Suprapubic skin (tissue), 4 donors: ENCODE measurements around the gene ZNF384. TPM values are rescaled to one million over a fixed set of nuclear protein-coding genes. Genes with fewer than 3 reads are reported as not detected.

ENCODE experiments used
- DNase-seq, 2 donors: peaks; one replicate each; pipeline ENCODE4 v3.0.0-alpha.2; 2019; ENCODE audit warnings: low spot score in 2 of 2
- H3K27ac ChIP-seq: fragments of 200-600 bp; sonication (generic); one replicate; pipeline ENCODE4 v1.5.1; 2019
- H3K27me3 ChIP-seq: fragments of 200-600 bp; sonication (generic); one replicate; pipeline ENCODE4 v1.5.1; 2019
- H3K36me3 ChIP-seq: fragments of 200-600 bp; sonication (generic); one replicate; pipeline ENCODE4 v1.5.1; 2019
- H3K4me1 ChIP-seq: fragments of 200-600 bp; sonication (generic); one replicate; pipeline ENCODE4 v1.5.1; 2019
- H3K4me3 ChIP-seq: fragments of 200-600 bp; sonication (generic); one replicate; pipeline ENCODE4 v1.5.1; 2019; ENCODE audit warnings: mild to moderate bottlenecking
- H3K9me3 ChIP-seq: fragments of 200-600 bp; sonication (generic); one replicate; pipeline ENCODE4 v1.5.1; 2019
- CTCF ChIP-seq, 2 donors: fragments of 200-600 bp in 1 of 2; fragments of 450-650 bp in 1 of 2; sonication (generic) in 1 of 2; IDR thresholded peaks; one replicate each; pipeline ENCODE4 v1.5.1; 2016 to 2019; ENCODE audit warnings: antibody characterized with exemption in 2 of 2, mild to moderate bottlenecking in 1 of 2, moderate library complexity in 1 of 2
- EP300 ChIP-seq: sonication (generic); formaldehyde crosslinking; IDR thresholded peaks from one replicate; pipeline ENCODE4 v1.6.1; 2017; ENCODE audit warnings: antibody characterized with exemption
- POLR2A ChIP-seq, 2 donors: fragments of 450-650 bp; IDR thresholded peaks; one replicate each; pipeline ENCODE4 v1.6.1; 2017; ENCODE audit warnings: antibody characterized with exemption in 2 of 2, mild to moderate bottlenecking in 2 of 2, moderate library complexity in 2 of 2
- POLR2AphosphoS5 ChIP-seq, 3 donors: sonication (generic); formaldehyde crosslinking; IDR thresholded peaks; one replicate each; pipeline ENCODE4 v1.6.1; 2017; ENCODE audit warnings: antibody characterized with exemption in 3 of 3
- WGBS: methylation state at CpG from one replicate; pipeline ENCODE4 v1.1.5; 2018; 5-methylcytosine and 5-hydroxymethylcytosine counted together
- total RNA-seq, 4 donors: library from RNA; depleted of rRNA; stranded (reverse); fragments of >200 nt; gene quantifications; one replicate each; pipeline ENCODE4 v1.1.0, GENCODE V29; 2016

The ZNF384 gene
- total RNA-seq, 4 donors from 2014 or later = 34.5 to 72.0 (median 42.2) TPM

GRCh38 chr12:6632026-6632983 lies 56.9 kb downstream of the ZNF384 start:
- Histone ChIP-seq H3K4me1 (peaks cover 47% of the 10 kb centered on the region), H3K27me3 (no peaks in the 10 kb centered on the region), H3K36me3 (no peaks in the 10 kb centered on the region), H3K27ac (peak overlapping the region; percentile 4), H3K9me3 (no peaks in the 10 kb centered on the region), H3K4me3 (no peak overlapping the region)
- DNase-seq = no peak
- no peak for TF ChIP-seq EP300
- TF ChIP-seq CTCF (IDR thresholded peaks at IDR 0.05) = no peak
- TF ChIP-seq POLR2AphosphoS5 (IDR thresholded peaks at IDR 0.05) = no peak
- TF ChIP-seq POLR2A (IDR thresholded peaks at IDR 0.05) = no peak
- 47% methylated on average over 21 of the region's 21 CpGs for WGBS

GRCh38 chr12:6631549-6631961 lies 57.6 kb downstream of the ZNF384 start:
- Histone ChIP-seq H3K9me3 (no peaks in the 10 kb centered on the region), H3K27me3 (no peaks in the 10 kb centered on the region), H3K27ac (peak overlapping the region; percentile 4), H3K4me1 (peaks cover 41% of the 10 kb centered on the region), H3K4me3 (no peak overlapping the region), H3K36me3 (no peaks in the 10 kb centered on the region)
- WGBS = 58% methylated on average over 3 of the region's 3 CpGs
- no peak for DNase-seq
- TF ChIP-seq CTCF (IDR thresholded peaks at IDR 0.05) (no peak), POLR2A (IDR thresholded peaks at IDR 0.05) (no peak), EP300 (no peak), POLR2AphosphoS5 (IDR thresholded peaks at IDR 0.05) (no peak)

GRCh38 chr12:6630736-6631135 lies 58.4 kb downstream of the ZNF384 start:
- TF ChIP-seq CTCF (IDR thresholded peaks at IDR 0.05) (no peak), EP300 (no peak), POLR2A (IDR thresholded peaks at IDR 0.05) (no peak), POLR2AphosphoS5 (IDR thresholded peaks at IDR 0.05) (no peak)
- Histone ChIP-seq H3K4me1 (peaks cover 32% of the 10 kb centered on the region), H3K27me3 (no peaks in the 10 kb centered on the region), H3K4me3 (no peak overlapping the region), H3K9me3 (no peaks in the 10 kb centered on the region), H3K27ac (no peak overlapping the region), H3K36me3 (no peaks in the 10 kb centered on the region)
- DNase-seq = no peak
- 14% methylated on average over 3 of the region's 5 CpGs for WGBS

- no peak overlapping the region for H3K27ac ChIP-seq
- 69% methylated on average over 7 of the region's 7 CpGs for WGBS
- H3K4me1 ChIP-seq = peaks cover 15% of the 10 kb centered on the region
- H3K9me3 ChIP-seq = no peaks in the 10 kb centered on the region
- no peak overlapping the region for H3K4me3 ChIP-seq
- no peaks in the 10 kb centered on the region for H3K27me3 ChIP-seq
- no peak for TF ChIP-seq EP300
- no peak for TF ChIP-seq POLR2AphosphoS5 (IDR thresholded peaks at IDR 0.05)
- no peak for TF ChIP-seq CTCF (IDR thresholded peaks at IDR 0.05)
- TF ChIP-seq POLR2A (IDR thresholded peaks at IDR 0.05) = no peak
- no peaks in the 10 kb centered on the region for H3K36me3 ChIP-seq
- no peak for DNase-seq
These were observed 61.6 kb downstream of the ZNF384 start for GRCh38 chr12:6627616-6628015.

GRCh38 chr12:6626654-6627283 lies 62.4 kb downstream of the ZNF384 start:
- Histone ChIP-seq H3K36me3 (no peaks in the 10 kb centered on the region), H3K4me1 (peaks cover 9% of the 10 kb centered on the region), H3K9me3 (no peaks in the 10 kb centered on the region), H3K27ac (no peak overlapping the region), H3K4me3 (no peak overlapping the region), H3K27me3 (no peaks in the 10 kb centered on the region)
- TF ChIP-seq CTCF (IDR thresholded peaks at IDR 0.05) = no peak
- TF ChIP-seq POLR2A (IDR thresholded peaks at IDR 0.05) = no peak
- TF ChIP-seq POLR2AphosphoS5 (IDR thresholded peaks at IDR 0.05) = no peak
- no peak for TF ChIP-seq EP300
- no peak for DNase-seq
- WGBS = 72% methylated on average over 8 of the region's 8 CpGs
